ENCODE results near the gene PPP2R5C.
A peak's percentile ranks its signal among the peaks of the same experiment; 100 is the strongest.

Gene PPP2R5C

DNA sequence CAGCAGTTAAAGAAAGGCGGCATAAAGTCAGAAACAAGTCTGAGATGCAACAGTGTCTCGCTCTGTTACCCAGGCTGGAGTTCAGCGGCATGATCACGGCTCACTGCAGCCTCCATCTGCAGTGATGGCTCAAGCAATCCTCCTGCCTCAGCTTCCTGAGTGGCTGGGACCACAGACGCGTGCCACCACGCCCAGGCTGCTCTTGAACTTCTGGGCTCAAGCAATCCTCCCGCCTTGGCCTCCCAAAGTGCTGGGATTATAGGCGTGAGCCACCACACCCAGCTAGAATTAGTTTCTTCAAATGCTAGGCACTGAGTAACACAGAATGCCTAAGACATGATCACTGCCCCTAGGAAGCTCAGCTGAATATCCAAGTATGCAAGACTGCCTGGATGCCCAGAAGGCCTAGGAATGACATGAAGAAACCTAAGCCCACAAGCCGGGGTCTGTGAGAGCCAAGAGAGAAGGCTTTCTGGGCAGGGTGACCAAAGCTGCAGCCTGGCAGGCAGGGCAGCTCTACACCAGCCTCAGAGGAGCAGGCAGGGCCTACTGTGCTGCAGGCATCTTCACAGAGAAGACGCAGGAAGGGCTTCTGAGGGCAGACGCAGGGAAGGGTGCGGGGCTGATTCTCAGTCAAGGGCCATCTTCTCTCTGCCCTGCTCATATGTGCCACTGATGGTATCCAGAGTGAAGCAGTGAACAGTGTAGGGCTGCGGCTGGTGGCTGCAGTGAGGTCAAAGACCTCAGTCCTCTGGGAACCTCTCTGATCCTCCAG, 4.3 kb upstream of the PPP2R5C start:
- DNase-seq: no peak

DNA sequence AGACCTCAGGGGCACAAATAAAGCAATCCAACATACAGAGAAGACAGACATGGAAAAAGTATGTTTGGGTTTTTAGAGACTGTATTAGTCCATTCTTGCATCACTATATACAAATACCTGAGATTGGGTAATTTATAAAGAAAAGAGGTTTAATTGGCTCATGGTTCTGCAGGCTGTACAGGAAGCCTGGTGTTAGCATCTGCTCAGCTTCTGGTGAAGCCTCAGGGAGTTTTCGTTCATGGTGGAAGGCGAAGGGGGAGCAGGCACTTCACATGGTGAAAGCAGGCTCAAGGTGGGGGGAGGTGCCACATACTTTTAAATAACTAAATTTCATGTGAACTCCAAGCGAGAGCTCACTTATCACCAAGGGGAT, 3.7 kb upstream of the PPP2R5C start:
- DNase-seq: no peak

DNA sequence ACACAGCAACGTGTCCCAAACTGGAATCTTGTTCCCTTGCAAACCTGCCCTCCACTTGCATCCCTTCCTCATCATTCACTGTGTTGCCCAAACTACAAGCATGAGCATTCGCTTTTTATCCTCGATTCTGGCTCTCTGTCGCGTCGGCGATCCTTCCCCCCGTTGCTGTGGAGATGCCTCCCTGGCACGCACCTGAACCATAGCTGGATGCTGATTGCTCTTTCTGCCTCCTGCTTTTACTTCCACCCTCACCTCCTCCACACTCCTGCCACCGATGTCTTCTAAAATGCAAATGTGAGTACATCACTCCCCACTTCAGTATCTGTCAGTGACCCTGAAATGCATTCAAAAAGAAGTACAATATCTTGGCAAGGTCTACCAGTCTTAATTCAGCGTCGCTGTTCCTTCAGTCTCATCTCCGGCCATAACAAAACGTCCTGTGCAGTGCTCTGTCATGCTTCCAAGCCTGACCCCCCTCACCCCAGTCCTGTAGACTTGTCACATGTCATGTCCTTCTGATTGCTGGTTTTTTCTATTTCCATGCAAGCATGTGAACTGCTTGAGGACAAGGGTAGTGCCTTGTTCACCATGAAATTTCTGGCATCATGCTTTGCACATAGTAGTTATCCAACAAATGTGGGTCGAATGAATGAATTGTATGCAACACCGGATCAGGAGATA, 2.5 kb upstream of the PPP2R5C start:
- no peak for DNase-seq

DNA sequence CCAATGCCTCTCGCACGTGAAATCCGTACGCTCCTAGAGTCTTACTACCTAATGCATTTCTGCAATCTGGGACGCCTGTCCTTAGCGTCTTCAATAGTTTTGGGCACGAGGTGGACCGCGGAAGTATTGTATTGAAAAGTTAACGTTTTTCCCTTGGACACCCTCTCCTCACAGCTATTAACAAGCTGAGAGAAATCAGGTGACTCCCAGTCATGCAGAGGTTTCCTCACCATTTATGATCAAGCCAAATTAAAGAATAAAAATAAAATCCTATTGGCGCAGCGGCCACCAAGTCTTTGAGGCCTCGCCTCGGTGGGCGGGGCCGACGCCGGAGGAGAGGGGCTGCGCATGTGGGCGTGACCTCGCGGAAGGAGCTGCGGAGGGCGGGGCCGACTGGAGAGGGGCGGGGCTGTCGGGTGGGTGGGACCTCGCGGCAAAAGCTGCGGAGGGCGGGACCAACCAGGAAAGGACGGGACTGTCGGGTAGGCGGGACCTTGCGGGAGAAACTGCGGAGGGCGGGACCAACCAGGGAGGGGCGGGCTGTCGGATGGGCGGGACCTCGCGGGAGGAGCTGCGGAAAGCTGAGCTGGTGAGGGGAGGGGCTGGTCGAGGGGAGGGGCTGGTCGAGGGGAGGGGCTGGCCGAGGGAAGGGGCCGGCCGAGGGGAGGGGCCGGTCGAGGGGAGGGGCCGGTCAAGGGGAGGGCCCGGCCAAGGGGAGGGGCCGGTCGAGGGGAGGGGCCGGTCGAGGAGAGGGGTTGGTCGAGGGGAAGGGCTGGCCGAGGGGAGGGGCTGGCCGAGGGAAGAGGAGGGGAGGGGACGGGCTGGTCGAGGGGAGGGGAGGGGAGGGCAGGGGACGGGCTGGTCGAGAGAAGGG, 1.1 kb upstream of the PPP2R5C start:
- peak; percentile 96 for DNase-seq

DNA sequence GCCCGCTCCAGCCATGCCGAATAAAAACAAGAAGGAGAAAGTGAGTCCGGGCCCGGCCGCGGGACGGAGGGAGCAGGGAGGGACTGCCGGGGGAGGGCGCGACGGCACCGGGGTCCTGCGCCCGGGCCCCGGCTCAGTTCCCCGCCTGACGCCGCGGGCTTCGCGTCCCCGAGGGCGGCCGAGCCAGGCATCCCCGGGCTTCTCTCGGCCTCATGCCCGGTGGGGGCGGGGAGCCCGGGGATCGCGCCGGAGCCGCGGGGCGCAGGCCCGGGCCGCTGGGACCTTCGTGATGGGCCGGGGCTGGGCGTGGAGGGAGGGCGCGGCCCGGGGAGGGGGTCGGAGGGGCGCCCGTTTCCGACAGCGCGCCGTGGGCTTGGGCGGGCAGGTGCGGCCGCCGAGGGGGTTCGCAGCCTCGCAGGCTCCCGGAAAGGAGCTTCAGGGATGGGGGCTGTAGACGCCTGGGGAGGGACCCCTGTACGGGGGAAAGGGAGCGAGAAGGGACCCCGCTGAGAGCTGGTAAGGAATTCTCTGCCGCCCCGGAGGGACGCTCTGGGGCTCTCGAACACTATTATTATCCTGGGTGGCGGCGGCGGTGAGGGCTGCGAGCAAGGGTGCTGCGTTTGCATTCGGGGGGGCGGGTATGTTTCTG, 496 bp downstream of the PPP2R5C start:
- peak; percentile 54 for DNase-seq

DNA sequence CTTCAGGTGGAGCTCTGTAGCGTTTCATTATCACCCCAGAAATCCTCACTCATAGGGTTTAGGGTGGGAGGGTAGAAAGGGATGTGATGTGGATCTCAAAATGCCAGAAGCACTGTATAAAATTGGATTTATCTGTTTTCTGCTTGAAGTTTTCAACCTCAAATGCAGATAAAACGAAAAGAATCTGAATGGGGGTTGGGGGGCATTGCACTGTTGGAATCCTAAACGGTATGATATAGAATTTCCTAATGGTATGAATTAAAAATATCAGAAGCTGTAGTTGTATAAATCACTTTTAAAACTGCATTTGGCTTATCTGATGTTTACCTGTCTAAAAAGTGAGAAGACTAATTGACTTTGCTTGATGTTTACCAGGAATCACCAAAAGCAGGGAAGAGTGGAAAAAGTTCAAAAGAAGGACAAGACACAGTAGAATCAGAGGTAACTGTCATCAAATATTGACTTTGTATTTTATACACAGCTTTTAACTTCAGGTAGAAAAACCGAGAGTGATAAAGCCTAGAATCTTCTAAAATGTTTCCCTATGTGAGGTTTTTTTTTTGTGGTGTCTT, 1.1 kb downstream of the PPP2R5C start:
- no peak for DNase-seq

DNA sequence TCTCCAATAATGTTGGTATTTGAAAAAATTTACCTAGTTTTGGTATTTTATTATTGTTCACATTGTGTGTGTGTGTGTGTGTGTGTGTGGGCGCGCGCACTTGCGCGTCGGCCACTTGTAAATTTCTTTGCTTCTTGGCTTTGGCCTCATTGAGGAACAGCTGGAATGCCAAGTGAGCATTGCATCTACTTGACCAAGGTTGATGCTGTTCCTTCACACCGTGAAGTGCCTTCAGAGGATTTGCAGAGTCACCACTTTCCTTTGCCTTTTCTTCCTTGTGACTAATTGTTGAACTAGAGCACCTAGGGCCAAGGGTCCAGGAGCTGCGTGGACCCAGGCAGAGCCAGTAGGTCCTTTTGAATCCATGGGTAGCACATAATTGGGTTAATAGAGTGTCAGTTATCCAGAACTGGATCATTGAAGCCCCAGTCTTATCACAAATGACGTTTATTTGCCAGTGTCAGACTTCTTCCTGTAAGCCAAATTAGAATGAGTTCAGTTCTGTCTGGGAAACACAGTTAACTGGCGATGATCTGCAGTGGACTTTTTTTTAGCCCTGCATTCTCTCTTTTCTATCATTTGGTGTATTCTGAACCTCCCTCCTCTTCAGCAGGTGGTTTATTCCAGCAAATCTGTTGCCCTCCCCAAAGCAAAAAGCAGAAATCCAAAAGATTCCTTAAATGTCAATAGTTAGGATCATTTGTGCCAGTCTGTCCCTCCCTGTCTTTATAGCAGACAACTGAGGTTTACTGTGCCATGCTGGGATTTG, 2.6 kb downstream of the PPP2R5C start:
- no peak for DNase-seq

DNA sequence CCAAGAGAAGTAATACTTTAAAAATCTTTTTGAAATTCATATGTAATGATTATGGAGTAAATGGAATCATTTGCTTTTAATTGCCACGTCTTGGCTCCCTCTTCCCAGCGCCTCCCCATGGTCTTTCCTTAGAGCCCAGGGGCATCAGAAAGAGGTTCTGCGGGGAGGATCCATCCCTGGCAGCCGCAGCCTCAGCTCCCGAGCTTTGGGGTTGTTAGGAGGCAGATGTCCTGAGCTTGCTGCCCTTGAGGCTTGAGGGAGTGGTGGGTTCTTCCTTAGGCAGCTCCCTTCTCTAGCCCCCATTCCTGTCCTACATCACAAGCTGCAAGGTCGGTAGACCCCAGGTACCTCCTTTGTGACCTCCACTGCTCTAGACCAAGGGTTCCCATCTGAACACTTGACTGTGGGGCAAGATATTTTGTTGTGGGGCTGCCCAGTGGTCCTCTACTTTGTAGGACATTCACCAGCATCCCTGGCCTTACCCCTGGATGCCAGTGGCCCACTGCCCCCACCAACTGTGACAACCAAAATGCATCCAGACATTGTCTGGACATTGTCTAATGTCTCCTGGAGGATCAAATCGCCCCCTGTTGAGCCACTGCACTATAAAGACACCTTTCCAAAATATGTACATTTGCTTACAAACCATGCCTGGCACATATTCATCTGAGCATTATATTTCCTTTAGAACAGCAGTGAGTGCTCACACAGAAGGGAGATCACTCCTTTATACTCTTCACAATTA, 6.3 kb downstream of the PPP2R5C start:
- DNase-seq: no peak

DNA sequence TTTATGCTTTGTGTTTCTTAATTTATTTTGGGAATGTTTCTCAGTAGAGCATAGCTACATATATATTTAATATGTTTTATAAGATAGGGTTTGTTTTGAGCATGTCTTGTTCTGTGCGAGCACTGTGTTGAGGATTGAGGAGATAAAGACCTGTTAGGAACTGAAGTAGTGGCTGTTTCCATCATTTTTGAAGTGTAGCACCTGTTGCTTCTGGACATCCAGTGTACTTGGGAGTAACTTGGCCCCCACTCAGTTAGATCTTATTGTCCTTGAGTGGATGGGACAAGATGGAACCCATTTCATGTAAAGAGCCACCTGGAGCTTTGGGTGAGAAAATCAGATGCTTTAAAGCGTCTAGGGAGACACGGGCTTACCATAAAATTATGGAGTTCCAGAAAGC, 8.7 kb downstream of the PPP2R5C start:
- DNase-seq: no peak

DNA sequence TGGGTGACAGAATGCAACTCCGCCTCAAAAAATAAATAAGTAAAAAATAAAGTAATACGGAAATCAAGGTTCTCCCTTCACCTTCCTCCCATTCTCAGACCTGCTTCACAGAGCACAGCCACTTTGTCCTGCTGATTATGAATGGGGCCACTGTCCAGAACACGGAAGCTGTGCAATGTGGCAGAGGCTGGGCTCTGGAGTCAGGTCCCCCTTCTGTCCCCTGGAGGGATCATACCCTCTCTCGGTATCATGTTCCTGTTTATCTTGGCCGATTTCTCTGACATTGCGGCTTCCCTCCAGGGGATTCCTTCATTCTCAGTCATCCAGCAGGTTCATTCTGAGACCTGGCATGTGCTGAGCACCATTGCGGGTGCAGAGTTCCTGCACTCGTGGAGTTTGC, 11.3 kb downstream of the PPP2R5C start:
- no peak for DNase-seq

DNA sequence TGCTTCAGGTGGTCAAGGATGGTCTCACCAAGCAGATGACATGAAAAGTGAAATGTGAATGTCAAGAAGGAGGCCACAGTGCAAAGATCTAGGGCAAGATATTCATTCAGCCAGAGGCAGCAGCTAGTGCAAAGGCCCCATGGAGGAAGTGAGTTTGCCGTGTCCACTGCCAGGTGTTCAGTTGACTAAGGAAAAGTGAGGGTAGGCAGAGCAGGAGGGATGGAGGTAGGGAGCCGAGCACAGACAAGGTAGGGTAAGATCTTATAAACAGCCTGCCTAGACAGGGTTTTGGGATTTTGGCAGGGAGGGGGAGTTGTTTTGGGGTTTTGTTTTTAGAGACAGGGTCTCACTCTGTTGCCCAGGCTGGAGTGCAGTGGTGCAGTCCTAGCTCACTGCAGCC, 11.9 kb downstream of the PPP2R5C start:
- no peak for DNase-seq

DNA sequence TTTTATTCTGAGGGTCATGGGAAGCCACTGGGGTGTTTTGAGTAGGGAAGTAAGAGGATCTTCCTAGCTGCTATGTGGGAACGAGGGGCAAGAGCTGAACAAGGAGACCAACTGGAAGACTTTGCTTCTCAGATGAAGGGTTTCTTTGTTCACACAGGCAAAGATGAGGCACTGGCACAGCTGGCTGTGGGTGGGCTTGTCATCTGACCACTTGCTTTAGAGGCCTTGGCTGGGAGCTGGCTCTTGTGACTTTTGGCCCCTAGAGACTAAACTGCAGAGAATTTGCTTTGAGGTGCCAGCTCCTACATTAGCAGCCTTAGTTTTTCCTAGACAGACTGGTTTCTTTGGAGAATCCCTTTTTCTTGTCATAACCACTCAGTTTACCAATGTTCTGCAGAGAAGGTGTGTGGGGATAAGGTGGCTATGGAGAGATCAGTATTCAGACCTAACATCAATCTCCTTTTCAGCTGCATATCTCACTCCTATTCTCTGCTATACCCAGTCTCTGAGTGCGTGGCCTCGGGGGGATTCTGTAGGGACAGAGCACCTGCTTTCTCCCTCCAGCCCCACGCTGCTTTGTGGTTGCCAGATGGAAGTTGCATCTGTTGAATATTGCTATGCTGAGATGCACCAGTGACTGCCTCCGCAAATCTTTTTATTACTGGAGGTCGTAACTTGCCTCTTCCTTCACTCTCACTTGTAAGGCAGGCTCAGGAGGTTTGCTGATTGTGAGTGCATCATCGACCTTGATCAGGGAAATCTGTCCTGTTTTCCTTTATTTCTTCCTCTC, 12.7 kb downstream of the PPP2R5C start:
- DNase-seq: no peak

DNA sequence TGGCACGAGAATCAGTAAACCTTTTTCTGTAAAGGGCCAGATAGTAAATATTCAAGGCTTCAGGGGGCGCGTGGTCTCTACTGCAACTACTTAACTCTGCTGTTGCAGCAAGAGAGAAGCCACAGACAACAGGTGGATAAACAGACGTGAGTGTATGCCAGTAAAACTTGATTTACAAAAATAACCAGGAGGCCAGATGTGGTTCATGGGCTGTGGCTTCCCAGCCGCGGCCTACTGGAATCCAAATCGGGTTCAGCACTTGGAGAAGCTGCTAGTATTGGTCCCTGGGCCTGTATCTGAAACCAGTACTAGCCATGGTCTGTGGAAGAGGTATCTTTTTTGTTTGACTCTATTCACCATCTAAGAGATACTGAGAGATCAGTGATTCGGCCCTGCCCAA, 13.3 kb downstream of the PPP2R5C start:
- DNase-seq: no peak

DNA sequence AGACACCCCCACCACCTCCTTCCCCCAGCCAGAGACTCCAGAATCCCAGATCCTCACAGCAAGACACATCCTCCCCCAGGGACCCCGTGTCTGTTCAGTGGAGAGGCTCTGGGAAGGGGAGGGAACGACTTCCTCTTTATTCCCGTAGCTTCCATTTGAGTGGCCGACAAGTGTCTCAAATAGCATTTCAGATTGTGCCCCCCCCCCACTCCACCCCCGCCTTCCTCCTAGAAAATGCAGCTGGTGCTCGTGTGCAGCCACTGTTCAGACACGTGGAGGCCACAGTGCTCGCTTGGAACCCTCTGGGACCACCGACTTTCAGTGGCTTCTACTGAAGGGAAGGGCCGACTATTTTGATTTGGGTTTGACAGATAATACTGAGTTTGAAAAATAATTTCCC, 14.3 kb downstream of the PPP2R5C start:
- no peak for DNase-seq

DNA sequence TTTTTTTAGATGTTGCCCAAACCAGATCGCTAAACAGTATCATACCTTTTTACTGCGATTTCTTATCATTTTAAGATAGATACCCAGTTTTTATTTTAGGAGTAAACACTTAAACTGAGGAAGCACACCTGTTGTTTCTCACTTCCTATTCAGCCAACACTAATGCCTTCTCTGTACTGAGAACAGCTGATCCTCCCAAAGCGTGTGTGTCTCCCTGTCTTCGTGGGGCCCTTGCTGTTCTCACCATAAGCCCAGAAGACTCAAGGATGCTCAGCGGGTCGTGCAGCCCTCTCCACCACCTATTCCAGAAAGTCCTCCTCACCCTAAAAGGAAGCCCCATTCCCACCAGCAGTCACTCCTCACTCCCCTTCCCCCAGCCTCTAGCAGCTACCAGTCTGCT, 14.8 kb downstream of the PPP2R5C start:
- DNase-seq: no peak

DNA sequence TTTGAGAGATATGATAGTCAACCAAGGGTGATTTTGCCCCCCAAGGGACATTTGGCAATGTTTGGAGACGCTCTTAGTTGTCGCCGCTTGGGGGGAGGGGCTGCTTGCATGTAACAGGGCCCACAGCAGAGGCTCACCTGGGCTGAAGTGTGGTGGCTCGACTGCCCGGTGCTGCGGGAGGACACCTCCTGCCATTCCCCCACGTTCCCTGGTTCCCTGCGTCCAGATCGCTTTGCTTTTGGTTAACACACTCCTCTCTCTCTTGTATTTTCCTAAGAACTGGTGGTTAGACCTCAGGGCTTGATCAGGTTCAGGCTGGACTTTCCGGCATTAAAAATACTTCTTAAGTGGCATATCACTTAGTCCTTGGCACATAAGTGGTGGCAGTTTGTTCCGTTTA, 18.9 kb downstream of the PPP2R5C start:
- no peak for DNase-seq

DNA sequence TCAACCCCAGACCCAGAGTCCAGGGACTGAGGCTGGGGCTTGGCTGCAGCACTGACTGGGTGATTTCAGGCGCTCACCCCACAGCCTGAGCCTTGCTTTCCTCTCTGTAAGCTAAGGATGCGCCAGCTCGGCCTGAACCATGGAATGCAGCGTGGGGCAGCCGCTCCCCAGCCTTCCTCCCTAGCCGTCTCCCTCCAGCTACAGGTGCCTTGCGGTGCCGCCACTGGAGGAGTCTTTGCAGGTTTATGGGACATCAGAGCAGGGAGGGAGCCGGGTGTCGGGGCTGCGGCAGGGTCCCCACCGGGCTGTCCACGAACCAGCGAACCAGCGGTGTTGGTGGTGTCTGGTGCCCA, 19.4 kb downstream of the PPP2R5C start:
- DNase-seq: no peak

DNA sequence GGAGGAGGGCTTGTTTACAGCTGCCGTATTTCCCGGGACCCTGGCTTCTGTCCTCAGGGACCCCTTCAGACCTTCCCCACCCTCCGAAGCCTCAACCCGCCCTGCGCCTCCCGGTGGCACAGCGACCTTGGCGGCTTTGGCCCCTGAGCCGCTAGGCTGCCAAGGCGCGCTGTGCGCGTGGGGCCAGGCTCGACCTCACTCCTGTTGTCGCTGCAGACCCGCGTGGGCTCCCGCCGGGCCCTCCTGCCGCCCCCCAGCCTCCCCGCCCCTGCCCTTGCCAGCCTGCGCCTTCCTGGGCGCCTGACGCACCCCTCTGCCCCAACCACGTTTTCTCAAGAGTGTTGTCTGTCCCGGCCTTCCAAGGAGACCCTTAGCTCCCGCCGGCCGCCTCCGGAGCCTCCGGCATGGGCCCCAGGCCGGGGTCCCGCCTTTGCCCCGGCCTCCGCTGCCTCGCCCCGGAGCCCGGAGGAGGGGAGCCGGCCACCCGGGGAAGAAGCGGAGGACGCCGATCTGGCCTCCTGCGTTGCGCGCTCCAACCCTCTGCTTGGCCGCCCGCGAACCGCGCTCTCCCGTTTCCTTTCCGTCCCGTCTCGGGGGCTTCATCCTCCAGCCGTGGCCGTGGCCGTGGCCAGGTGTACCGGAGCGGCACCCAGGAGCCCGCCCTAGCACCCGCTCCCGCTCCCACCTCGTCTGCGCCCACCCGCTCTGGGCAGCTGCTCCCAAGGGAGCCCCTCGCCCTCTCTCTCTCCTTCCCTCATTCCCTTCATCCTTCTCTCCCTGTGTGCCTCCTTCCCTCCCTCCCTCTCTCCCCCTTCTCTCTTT, 19.9 kb downstream of the PPP2R5C start:
- peak; percentile 64 for DNase-seq

DNA sequence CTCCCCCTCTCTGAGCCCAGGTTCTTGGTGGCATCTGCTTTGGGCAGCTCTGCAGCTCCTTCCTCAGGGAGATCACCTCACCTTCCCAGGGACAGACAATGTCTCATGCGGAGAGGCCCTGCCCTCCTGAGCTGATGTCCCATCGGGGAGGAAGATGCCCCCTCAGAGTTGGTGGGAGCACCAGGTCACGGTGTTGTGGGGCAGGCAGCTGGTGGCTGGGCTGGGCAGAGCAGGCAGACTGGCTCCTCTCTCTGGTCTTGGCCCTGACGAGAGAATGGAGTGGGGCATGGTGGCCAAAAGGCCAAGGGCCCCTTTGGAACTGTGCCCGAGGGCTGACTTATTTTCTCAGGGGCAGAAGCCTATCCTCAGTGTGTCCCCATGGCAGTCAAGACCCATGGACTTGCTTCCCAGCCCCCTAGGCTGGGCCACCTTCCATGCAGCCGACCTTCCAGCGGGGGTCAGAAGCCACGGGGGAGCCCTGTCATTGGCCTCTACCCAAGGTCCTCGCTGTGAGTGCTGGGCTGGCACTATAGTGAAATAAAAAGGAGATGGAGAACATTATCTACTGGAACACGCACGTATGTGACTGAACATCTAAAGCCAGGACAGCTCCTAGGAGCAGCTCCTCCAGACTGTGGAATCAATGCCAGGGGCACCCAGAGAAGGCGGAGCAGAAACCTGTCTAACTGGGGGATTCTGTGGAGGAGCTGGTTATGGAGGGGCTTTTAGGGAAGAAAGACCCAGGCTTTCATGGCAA, 21.9 kb downstream of the PPP2R5C start:
- no peak for DNase-seq

All from stimulated activated CD8-positive, alpha-beta memory T cell treated with anti-CD3 and anti-CD28 coated beads, Interleukin-4, amount 100 ng/mL, for 48 hours (primary cell).